ENCODE data around the gene AHDC1. TPM values are rescaled to one million over a fixed set of nuclear protein-coding genes. Genes with fewer than 3 reads are reported as not detected.

Gene AHDC1
- total and polyA plus RNA-seq, 2 experiments from 2014 or later: 13.3 to 14.4 TPM

- TF ChIP-seq EZH2phosphoT487 (IDR thresholded peaks at IDR 0.05; ENCODE audit: low read depth, severe bottlenecking, unreplicated experiment) (no peak), CTCF (IDR thresholded peaks at IDR 0.05; ENCODE audit: poor library complexity) (no peak), EZH2 (IDR thresholded peaks at IDR 0.05; ENCODE audit: borderline replicate concordance) (no peak)
- DNase-seq (ENCODE audit: low spot score): no peak
- no peaks in the 10 kb centered on the region for H3K27me3 ChIP-seq
- H3K27ac ChIP-seq: peak overlapping the region; percentile 99
- peak overlapping the region; percentile 97 for H3K4me2 ChIP-seq
- H3K4me1 ChIP-seq (ENCODE audit: insufficient read depth): peaks cover 48% of the 10 kb centered on the region
- 71% methylated on average over 5 of the region's 5 CpGs for WGBS (ENCODE audit: low lambda C conversion rate, missing lambda C conversion rate)
- H3K4me3 ChIP-seq: no peak overlapping the region
- no peak overlapping the region for H2AFZ ChIP-seq
- peaks cover 35% of the 10 kb centered on the region for H3K79me2 ChIP-seq
- no peaks in the 10 kb centered on the region for H3K9me3 ChIP-seq (ENCODE audit: low read depth)
- H4K20me1 ChIP-seq (ENCODE audit: insufficient read depth, poor library complexity, severe bottlenecking): no peaks in the 10 kb centered on the region
- H3K9me2 ChIP-seq (replicated peaks; ENCODE audit: insufficient read depth): no peaks in the 10 kb centered on the region
- H3K36me3 ChIP-seq (replicated peaks; ENCODE audit: insufficient read depth, low read depth): no peaks in the 10 kb centered on the region
These were observed 74.3 kb downstream of the AHDC1 start for GRCh38 chr1:27529704-27530018.

GRCh38 chr1:27528818-27529703, 74.9 kb downstream of the AHDC1 start:
- Histone ChIP-seq H3K4me3 (no peak overlapping the region), H3K27ac (peak overlapping the region; percentile 99), H3K9me2 (replicated peaks; ENCODE audit: insufficient read depth) (no peaks in the 10 kb centered on the region), H3K27me3 (no peaks in the 10 kb centered on the region), H3K4me2 (peak overlapping the region; percentile 97), H2AFZ (no peak overlapping the region), H3K4me1 (ENCODE audit: insufficient read depth) (peaks cover 54% of the 10 kb centered on the region), H3K9me3 (ENCODE audit: low read depth) (no peaks in the 10 kb centered on the region), H3K79me2 (peaks cover 34% of the 10 kb centered on the region), H3K36me3 (replicated peaks; ENCODE audit: insufficient read depth, low read depth) (no peaks in the 10 kb centered on the region), H4K20me1 (ENCODE audit: insufficient read depth, poor library complexity, severe bottlenecking) (no peaks in the 10 kb centered on the region)
- peak; percentile 73 for DNase-seq (ENCODE audit: low spot score)
- WGBS (ENCODE audit: low lambda C conversion rate, missing lambda C conversion rate): 32% methylated on average over 17 of the region's 17 CpGs
- TF ChIP-seq EZH2phosphoT487 (IDR thresholded peaks at IDR 0.05; ENCODE audit: low read depth, severe bottlenecking, unreplicated experiment) (no peak), CTCF (IDR thresholded peaks at IDR 0.05; ENCODE audit: poor library complexity) (no peak), EZH2 (IDR thresholded peaks at IDR 0.05; ENCODE audit: borderline replicate concordance) (no peak)

GRCh38 chr1:27527890-27528817, 75.8 kb downstream of the AHDC1 start:
- TF ChIP-seq EZH2phosphoT487 (IDR thresholded peaks at IDR 0.05; ENCODE audit: low read depth, severe bottlenecking, unreplicated experiment) (no peak), CTCF (IDR thresholded peaks at IDR 0.05; ENCODE audit: poor library complexity) (no peak), EZH2 (IDR thresholded peaks at IDR 0.05; ENCODE audit: borderline replicate concordance) (no peak)
- Histone ChIP-seq H3K4me3 (peak overlapping the region; percentile 46), H3K4me2 (peak overlapping the region; percentile 97), H3K9me3 (ENCODE audit: low read depth) (no peaks in the 10 kb centered on the region), H3K79me2 (peaks cover 30% of the 10 kb centered on the region), H4K20me1 (ENCODE audit: insufficient read depth, poor library complexity, severe bottlenecking) (no peaks in the 10 kb centered on the region), H2AFZ (peak overlapping the region; percentile 20), H3K27ac (peak overlapping the region; percentile 99), H3K27me3 (no peaks in the 10 kb centered on the region), H3K4me1 (ENCODE audit: insufficient read depth) (peaks cover 63% of the 10 kb centered on the region), H3K9me2 (replicated peaks; ENCODE audit: insufficient read depth) (no peaks in the 10 kb centered on the region), H3K36me3 (replicated peaks; ENCODE audit: insufficient read depth, low read depth) (no peaks in the 10 kb centered on the region)
- DNase-seq (ENCODE audit: low spot score): peak; percentile 94
- WGBS (ENCODE audit: low lambda C conversion rate, missing lambda C conversion rate): 6% methylated on average over 58 of the region's 71 CpGs
